Ishikawa (cell line): Measurements from ENCODE around the gene ARMC9.

Experiments
- CEBPB ChIP-seq: IDR thresholded peaks from 2 replicates; pipeline ENCODE4 v1.6.1; 2012
- CREB1 ChIP-seq: IDR thresholded peaks from 2 replicates; pipeline ENCODE4 v1.6.1; 2012; ENCODE audit warnings: low read depth
- EGR1 ChIP-seq: IDR thresholded peaks from 2 replicates; pipeline ENCODE4 v1.6.1; 2012
- EP300 ChIP-seq: IDR thresholded peaks from 2 replicates; pipeline ENCODE4 v1.6.1; 2012; ENCODE audit warnings: borderline replicate concordance
- FOXM1 ChIP-seq: IDR thresholded peaks from 2 replicates; pipeline ENCODE4 v1.6.1; 2012; ENCODE audit warnings: low read depth, borderline replicate concordance
- MAX ChIP-seq: IDR thresholded peaks from 2 replicates; pipeline ENCODE4 v1.6.1; 2012
- NFIC ChIP-seq: IDR thresholded peaks from 2 replicates; pipeline ENCODE4 v1.6.1; 2012
- RAD21 ChIP-seq: IDR thresholded peaks from 2 replicates; pipeline ENCODE4 v1.6.1; 2012; ENCODE audit warnings: low read depth
- REST ChIP-seq: IDR thresholded peaks from 2 replicates; pipeline ENCODE4 v1.6.1; 2012; ENCODE audit warnings: low read depth, mild to moderate bottlenecking
- TAF1 ChIP-seq: IDR thresholded peaks from 2 replicates; pipeline ENCODE4 v1.6.1; 2012; ENCODE audit warnings: low read depth, mild to moderate bottlenecking
- TCF12 ChIP-seq: IDR thresholded peaks from 2 replicates; pipeline ENCODE4 v1.6.1; 2012; ENCODE audit warnings: low read depth
- TEAD4 ChIP-seq: IDR thresholded peaks from 2 replicates; pipeline ENCODE4 v1.6.1; 2012
- USF1 ChIP-seq: IDR thresholded peaks from 2 replicates; pipeline ENCODE4 v1.6.1; 2012
- YY1 ChIP-seq: IDR thresholded peaks from 2 replicates; pipeline ENCODE4 v1.6.1; 2012; ENCODE audit warnings: low read depth
- ZBTB7A ChIP-seq: IDR thresholded peaks from 2 replicates; pipeline ENCODE4 v1.6.1; 2012; ENCODE audit warnings: low read depth

The ARMC9 gene

GRCh38 chr2:231277962-231278361 is 79.5 kb downstream of the ARMC9 start:
- no peak for TF ChIP-seq MAX
- TF ChIP-seq NFIC, result no peak
- TF ChIP-seq USF1, result no peak
- TF ChIP-seq TAF1, result no peak
- no peak for TF ChIP-seq CEBPB
- no peak for TF ChIP-seq EGR1
- no peak for TF ChIP-seq RAD21
- TF ChIP-seq ZBTB7A, result no peak
- no peak for TF ChIP-seq TEAD4
- no peak for TF ChIP-seq REST
- no peak for TF ChIP-seq YY1
- no peak for TF ChIP-seq TCF12

- TF ChIP-seq NFIC (no peak), TEAD4 (no peak), TAF1 (no peak), EP300 (no peak), ZBTB7A (no peak), RAD21 (no peak), FOXM1 (no peak), MAX (no peak), YY1 (no peak), USF1 (no peak), CEBPB (no peak), EGR1 (no peak), REST (no peak), CREB1 (no peak), TCF12 (no peak)
Observed at GRCh38 chr2:231278868-231279267, 80.4 kb downstream of the ARMC9 start.

- TF ChIP-seq TCF12 (no peak), REST (no peak), RAD21 (no peak), FOXM1 (no peak), YY1 (no peak), ZBTB7A (no peak), CREB1 (no peak), TAF1 (no peak), TEAD4 (no peak), EP300 (no peak)
Observed at GRCh38 chr2:231280846-231281245, 82.4 kb downstream of the ARMC9 start.

- TF ChIP-seq ZBTB7A (no peak), RAD21 (no peak), EP300 (no peak), TCF12 (no peak), CEBPB (no peak), YY1 (no peak), USF1 (no peak), MAX (no peak), TEAD4 (no peak), CREB1 (no peak), FOXM1 (no peak), TAF1 (no peak)
Observed at GRCh38 chr2:231284296-231284695, 85.9 kb downstream of the ARMC9 start.
